Skeletal muscle cell (primary cell): Measurements from ENCODE around the gene ZP2.
A peak's percentile ranks its signal among the peaks of the same experiment; 100 is the strongest.
"Not testable (repeated sequence)": the region's sequence is repeated elsewhere in the genome, so short reads cannot be mapped to it uniquely, and the experiment has no call there.

ENCODE experiments used
- DNase-seq: peaks from one replicate; pipeline ENCODE4 v3.0.0-alpha.2; 2010; ENCODE audit warnings: low read depth
- H3K4me3 ChIP-seq: 2 replicates; pipeline ENCODE4 v1.5.1; 2011; ENCODE audit warnings: low read depth, mild to moderate bottlenecking, control low read depth, low read length, moderate library complexity

Gene ZP2

DNA sequence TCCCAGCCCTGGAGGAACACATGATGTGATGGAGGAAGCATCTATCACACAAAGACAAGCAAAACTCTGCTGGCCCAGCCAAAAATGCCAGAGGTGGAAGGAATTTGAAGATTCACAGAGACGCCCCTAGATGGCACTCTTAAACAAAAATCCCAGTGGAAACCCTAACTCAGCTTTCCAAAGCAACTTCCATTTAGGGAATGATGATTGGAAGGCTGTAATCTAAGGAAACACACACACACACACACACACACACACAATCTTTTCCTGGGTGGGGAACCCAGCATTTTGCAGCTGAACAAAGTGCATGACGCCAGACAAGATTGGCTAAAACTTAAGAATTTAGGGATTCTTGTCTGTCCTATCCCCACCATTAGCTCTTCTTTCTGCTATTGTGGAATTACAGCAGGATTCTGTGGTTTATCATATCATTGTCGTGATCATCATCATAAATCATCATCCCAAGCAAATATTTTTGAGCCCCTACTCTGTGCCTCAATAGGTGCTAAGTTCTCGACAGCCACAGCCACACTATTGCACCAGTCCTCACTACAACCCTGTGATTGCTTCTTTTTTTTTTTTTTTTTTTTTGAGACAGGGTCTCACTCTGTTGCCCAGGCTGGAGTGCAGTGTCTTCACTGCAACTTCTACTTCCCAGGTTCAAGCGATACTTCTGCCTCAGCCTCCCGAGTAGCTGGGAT, 54.5 kb downstream of the ZP2 start:
- H3K4me3 ChIP-seq = no peak overlapping the region
- peak; percentile 33 for DNase-seq

DNA sequence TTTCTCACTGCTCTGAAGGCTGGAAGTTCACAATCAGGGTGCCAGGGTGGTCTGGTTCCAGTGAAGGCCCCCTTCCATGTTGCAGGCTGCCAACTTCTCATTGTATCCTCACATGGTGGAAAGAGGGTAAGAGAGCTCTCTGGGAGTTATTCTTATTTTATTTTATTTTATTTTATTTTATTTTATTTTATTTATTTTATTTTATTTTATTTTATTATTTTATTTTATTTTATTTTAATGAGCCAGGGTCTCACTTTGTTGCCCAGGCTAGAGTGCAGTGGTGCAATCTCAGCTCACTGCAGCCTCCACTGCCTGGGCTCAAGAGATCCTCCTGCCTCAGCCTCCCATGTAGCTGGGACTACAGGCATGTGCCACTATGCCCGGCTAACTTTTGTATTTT, 55.4 kb downstream of the ZP2 start:
- not testable (repeated sequence) for DNase-seq

DNA sequence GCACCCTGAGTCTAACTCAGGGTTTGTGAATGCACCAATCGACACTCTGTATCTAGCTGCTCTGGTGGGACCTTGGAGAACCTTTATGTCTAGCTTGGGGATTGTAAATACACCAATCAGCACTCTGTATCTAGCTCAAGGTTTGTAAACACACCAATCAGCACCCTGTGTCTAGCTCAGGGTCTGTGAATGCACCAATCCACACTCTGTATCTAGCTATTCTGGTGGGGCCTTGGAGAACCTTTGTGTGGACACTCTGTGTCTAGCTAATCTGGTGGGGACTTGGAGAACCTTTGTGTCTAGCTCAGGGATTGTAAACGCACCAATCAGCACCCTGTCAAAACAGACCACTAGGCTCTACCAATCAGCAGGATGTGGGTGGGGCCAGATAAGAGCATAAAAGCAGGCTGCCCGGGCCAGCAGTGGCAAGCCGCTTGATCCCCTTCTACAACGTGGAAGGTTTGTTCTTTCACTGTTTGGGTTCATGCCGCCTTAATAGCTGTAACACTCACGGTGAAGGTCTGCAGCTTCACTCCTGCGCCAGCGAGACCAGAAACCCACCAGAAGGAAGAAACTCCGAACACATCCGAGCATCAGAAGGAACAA, 58.1 kb downstream of the ZP2 start:
- not testable (repeated sequence) for DNase-seq, H3K4me3 ChIP-seq

More for the DNA sequence above, 55.4 kb downstream of the ZP2 start:
- H3K4me3 ChIP-seq = not testable (repeated sequence)

DNA sequence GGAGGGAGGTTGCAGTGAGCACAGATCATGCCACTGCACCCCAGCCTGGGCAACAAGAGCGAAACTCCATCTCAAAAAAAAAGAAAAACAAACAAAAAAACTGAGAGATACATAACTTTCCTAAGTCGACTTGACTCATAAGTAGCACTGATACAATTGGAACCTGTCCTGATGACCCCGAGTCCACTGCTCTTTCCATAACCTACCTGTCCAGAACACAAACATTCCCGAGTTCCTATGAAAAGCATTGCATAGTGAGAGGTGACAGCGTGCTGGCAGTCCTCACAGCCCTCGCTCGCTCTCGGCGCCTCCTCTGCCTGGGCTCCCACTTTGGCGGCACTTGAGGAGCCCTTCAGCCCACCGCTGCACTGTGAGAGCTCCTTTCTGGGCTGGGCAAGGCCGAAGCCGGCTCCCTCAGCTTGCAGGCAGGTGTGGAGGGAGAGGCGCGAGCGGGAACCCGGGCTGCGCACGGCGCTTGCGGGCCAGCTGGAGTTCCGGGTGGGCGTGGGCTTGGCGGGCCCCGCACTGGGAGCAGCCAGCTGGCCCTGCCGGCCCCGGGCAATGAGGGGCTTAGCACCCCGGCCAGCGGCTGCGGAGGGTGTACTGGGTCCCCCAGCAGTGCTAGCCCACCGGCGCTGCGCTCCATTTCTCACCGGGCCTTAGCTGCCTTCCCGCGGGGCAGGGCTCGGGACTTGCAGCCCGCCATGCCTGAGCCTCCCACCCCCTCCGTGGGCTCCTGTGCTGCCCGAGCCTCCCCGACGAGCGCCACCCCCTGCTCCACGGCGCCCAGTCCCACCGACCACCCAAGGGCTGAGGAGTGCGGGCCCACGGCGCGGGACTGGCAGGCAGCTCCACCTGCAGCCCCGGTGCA, 59.0 kb downstream of the ZP2 start:
- DNase-seq, H3K4me3 ChIP-seq: not testable (repeated sequence)

DNA sequence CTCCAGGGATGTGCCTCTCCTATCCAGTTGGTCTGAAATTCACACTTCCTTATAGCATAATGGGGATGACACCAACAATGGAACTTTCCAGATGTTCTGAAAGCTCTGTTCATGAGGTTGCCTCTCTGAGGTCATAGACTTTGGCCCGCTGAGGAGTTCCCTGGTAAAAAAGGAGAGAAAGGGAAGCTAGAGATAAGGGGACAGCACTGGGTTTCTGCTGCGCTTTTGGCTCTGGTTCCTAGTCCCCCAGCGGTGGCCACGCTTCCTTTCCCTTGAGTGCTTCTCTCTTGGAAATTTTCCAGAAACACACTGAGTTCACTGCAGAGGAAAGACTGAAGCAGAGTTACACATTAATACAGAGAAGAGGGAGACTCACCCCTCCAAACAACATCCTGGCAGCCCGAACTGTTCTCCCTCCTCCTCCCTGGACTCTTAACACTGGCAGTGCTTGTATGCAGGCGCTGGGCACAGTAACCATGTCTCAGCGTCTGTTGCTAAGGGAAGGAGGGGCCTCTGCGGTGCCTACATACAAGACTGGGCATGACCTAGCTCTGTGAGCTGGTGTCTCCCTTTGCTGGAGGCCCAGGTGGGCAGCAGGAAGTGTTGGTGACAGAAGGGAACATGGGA, 60.9 kb downstream of the ZP2 start, which contains the start of gene DNAH3:
DNAH3 (minus strand) TSS at position 472 of the 627 bp plus-strand sequence. CDS start 527 bp downstream, outside the sequence.
- H3K4me3 ChIP-seq = no peak within 1 kb of the TSS
- DNase-seq = no peak
